Right atrium auricular region (tissue), 2 donors: Measurements from ENCODE around the gene VAT1L. TPM values are rescaled to one million over a fixed set of nuclear protein-coding genes. Genes with fewer than 3 reads are reported as not detected.

Experiments used
- DNase-seq: peaks from one replicate; pipeline ENCODE4 v3.0.0-alpha.2; 2019; ENCODE audit warnings: low spot score
- H3K27ac ChIP-seq, 2 donors: fragments of 200-600 bp; sonication (generic); 1 replicate in 1 of 2; 2 replicates in 1 of 2; pipeline ENCODE4 v1.5.1; 2016 to 2019
- H3K27me3 ChIP-seq, 2 donors: fragments of 200-600 bp; sonication (generic); one replicate each; pipeline versions ENCODE4 v1.5.1 to v1.6.0; 2017 to 2019
- H3K36me3 ChIP-seq: fragments of 200-600 bp; sonication (generic); one replicate; pipeline ENCODE4 v1.5.1; 2016
- H3K4me1 ChIP-seq, 2 donors: fragments of 200-600 bp; sonication (generic); one replicate each; pipeline versions ENCODE4 v1.5.1 to v1.6.0; 2017 to 2019
- H3K4me3 ChIP-seq, 2 donors: fragments of 200-600 bp; sonication (generic); 1 replicate in 1 of 2; 2 replicates in 1 of 2; pipeline ENCODE4 v1.5.1; 2017 to 2019; ENCODE audit warnings: mild to moderate bottlenecking in 1 of 2, moderate library complexity in 1 of 2
- H3K9me3 ChIP-seq, 2 donors: fragments of 200-600 bp; sonication (generic); one replicate each; pipeline ENCODE4 v1.5.1; 2019
- CTCF ChIP-seq, 2 donors: fragments of 200-600 bp; sonication (generic); IDR thresholded peaks; one replicate each; pipeline ENCODE4 v1.5.1; 2019; ENCODE audit warnings: antibody characterized with exemption in 2 of 2
- total RNA-seq, 2 donors: library from RNA; depleted of rRNA; stranded (reverse); fragments of >200 nt; gene quantifications; one replicate each; pipeline ENCODE4 v1.1.0, GENCODE V29; 2016

The VAT1L gene
- total RNA-seq, 2 donors from 2014 or later = 10.3 to 20.6 TPM

- Histone ChIP-seq H3K4me3 (no peak overlapping the region), H3K27ac (no peak overlapping the region), H3K36me3 (no peaks in the 10 kb centered on the region), H3K9me3 (no peaks in the 10 kb centered on the region), H3K4me1 (no peaks in the 10 kb centered on the region), H3K27me3 (no peaks in the 10 kb centered on the region)
- DNase-seq = no peak
- TF ChIP-seq CTCF (IDR thresholded peaks at IDR 0.05) = no peak
These were observed 139.7 kb downstream of the VAT1L start for GRCh38 chr16:77928096-77928495.

- Histone ChIP-seq H3K4me3 (no peak overlapping the region), H3K36me3 (no peaks in the 10 kb centered on the region), H3K27me3 (no peaks in the 10 kb centered on the region), H3K4me1 (no peaks in the 10 kb centered on the region), H3K9me3 (no peaks in the 10 kb centered on the region), H3K27ac (no peak overlapping the region)
- DNase-seq = no peak
- TF ChIP-seq CTCF (IDR thresholded peaks at IDR 0.05) = no peak
These were observed 140.6 kb downstream of the VAT1L start for GRCh38 chr16:77929004-77929403.

GRCh38 chr16:77931058-77931457 lies 142.7 kb downstream of the VAT1L start:
- Histone ChIP-seq H3K4me3 (no peak overlapping the region), H3K27me3 (no peaks in the 10 kb centered on the region), H3K36me3 (no peaks in the 10 kb centered on the region), H3K9me3 (no peaks in the 10 kb centered on the region), H3K4me1 (no peaks in the 10 kb centered on the region), H3K27ac (no peak overlapping the region)
- no peak for DNase-seq
- no peak for TF ChIP-seq CTCF (IDR thresholded peaks at IDR 0.05)

- no peaks in the 10 kb centered on the region for H3K36me3 ChIP-seq
- H3K27ac ChIP-seq = no peak overlapping the region
- no peak for TF ChIP-seq CTCF (IDR thresholded peaks at IDR 0.05)
- H3K9me3 ChIP-seq = no peaks in the 10 kb centered on the region
- H3K4me1 ChIP-seq = no peaks in the 10 kb centered on the region
- DNase-seq = no peak
- H3K27me3 ChIP-seq = no peaks in the 10 kb centered on the region
- no peak overlapping the region for H3K4me3 ChIP-seq
These were observed 149.2 kb downstream of the VAT1L start for GRCh38 chr16:77937473-77938149.

GRCh38 chr16:77938913-77939312 lies 150.5 kb downstream of the VAT1L start:
- TF ChIP-seq CTCF (IDR thresholded peaks at IDR 0.05) = no peak
- Histone ChIP-seq H3K4me3 (no peak overlapping the region), H3K9me3 (no peaks in the 10 kb centered on the region), H3K27ac (no peak overlapping the region), H3K27me3 (no peaks in the 10 kb centered on the region), H3K4me1 (no peaks in the 10 kb centered on the region), H3K36me3 (no peaks in the 10 kb centered on the region)
- DNase-seq = no peak

GRCh38 chr16:77939968-77940367 lies 151.6 kb downstream of the VAT1L start:
- DNase-seq = no peak
- Histone ChIP-seq H3K36me3 (no peaks in the 10 kb centered on the region), H3K4me3 (no peak overlapping the region), H3K27ac (no peak overlapping the region), H3K9me3 (no peaks in the 10 kb centered on the region), H3K27me3 (no peaks in the 10 kb centered on the region), H3K4me1 (no peaks in the 10 kb centered on the region)
- TF ChIP-seq CTCF (IDR thresholded peaks at IDR 0.05) = no peak
